MCF 10A (cell line): ENCODE data around the gene CA10. TPM values are rescaled to one million over a fixed set of nuclear protein-coding genes. Genes with fewer than 3 reads are reported as not detected.
A peak's percentile ranks its signal among the peaks of the same experiment; 100 is the strongest.

ENCODE experiments used
- BruUV-seq: library from RNA; stranded (reverse); fragments of 400-500 nt; replicated peaks from 2 replicates; lab custom pipeline; 2021; lab: Mats Ljungman, UMichigan
- CTCF ChIA-PET: fragments of 300-600 bp; sonication (Branson Sonifier 250); formaldehyde crosslinking; extraction: SDS; loops from one replicate; lab custom pipeline; 2021; ENCODE audit warnings: antibody characterized with exemption, inconsistent platforms; lab: Yijun Ruan, JAX
- POLR2A ChIA-PET: fragments of 300-600, 350-650 bp; sonication (Branson Sonifier 250); formaldehyde crosslinking; extraction: SDS; loops from one replicate; lab custom pipeline; 2020; ENCODE audit warnings: antibody characterized with exemption, inconsistent platforms; lab: Yijun Ruan, JAX
- DNase-seq: peaks from one replicate; pipeline ENCODE4 v3.0.0-alpha.2; 2018; ENCODE audit not compliant: unreplicated experiment
- H3K27ac Mint-ChIP-seq: one replicate; pipeline ENCODE4 v1.8.0; 2022; ENCODE audit warnings: mild to moderate bottlenecking, low read depth, mixed read lengths; ENCODE audit not compliant: unreplicated experiment
- H3K27me3 Mint-ChIP-seq: one replicate; pipeline ENCODE4 v1.8.0; 2022; ENCODE audit warnings: mixed read lengths; ENCODE audit not compliant: insufficient read depth, unreplicated experiment
- H3K36me3 Mint-ChIP-seq: one replicate; pipeline ENCODE4 v1.8.0; 2022; ENCODE audit warnings: mild to moderate bottlenecking, moderate library complexity, mixed read lengths; ENCODE audit not compliant: insufficient read depth, unreplicated experiment
- H3K4me1 Mint-ChIP-seq: one replicate; pipeline ENCODE4 v1.8.0; 2022; ENCODE audit warnings: mixed read lengths; ENCODE audit not compliant: insufficient read depth, unreplicated experiment
- H3K4me3 Mint-ChIP-seq: one replicate; pipeline ENCODE4 v1.8.0; 2022; ENCODE audit warnings: mild to moderate bottlenecking, moderate library complexity, mixed read lengths; ENCODE audit not compliant: unreplicated experiment
- H3K9me3 Mint-ChIP-seq: one replicate; pipeline ENCODE4 v1.8.0; 2022; ENCODE audit warnings: mixed read lengths; ENCODE audit not compliant: unreplicated experiment
- intact Hi-C: fragments of 100-400 bp; cut with micrococcal nuclease; formaldehyde crosslinking; loops from 2 replicates; pipeline ENCODE4 v1.14.1; 2022
- total RNA-seq: library from RNA; stranded (reverse); gene quantifications from 2 replicates; pipeline ENCODE4 v1.2.3, GENCODE V29; 2022
- TF ChIP-seq, protein P1 (sequence below): fragments of 200-600 bp; IDR thresholded peaks from one replicate; pipeline ENCODE4 v1.8.0; 2022; ENCODE audit warnings: antibody characterized with exemption, mild to moderate bottlenecking; ENCODE audit not compliant: unreplicated experiment

Gene CA10
- total RNA-seq, 1 experiment from 2014 or later = not detected

DNA sequence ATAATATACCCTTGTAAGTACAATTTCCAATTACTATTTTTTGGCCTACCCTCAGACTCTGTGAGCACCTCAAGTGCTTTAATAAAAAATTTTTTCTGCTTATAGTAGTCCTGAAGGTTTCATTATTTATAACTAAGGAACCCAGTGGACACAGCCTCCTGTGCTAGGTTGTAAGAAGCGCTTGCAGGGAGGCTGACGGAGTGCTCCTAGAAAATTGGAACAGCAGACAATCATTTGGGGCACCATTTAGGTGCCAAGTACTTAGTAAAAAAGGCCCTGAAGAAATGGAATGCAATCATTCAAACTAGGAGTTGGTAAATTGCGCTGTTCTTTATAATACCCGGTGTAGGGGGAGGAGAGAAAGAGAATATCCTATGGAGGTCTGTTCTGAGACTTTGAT is 19.8 kb downstream of the CA10 start:
- intact Hi-C loops = no loop called here
- Mint-ChIP-seq H3K27me3 (no peaks in the 10 kb centered on the region), H3K4me1 (no peaks in the 10 kb centered on the region), H3K27ac (no peak overlapping the region), H3K4me3 (no peak overlapping the region), H3K9me3 (no peaks in the 10 kb centered on the region), H3K36me3 (no peaks in the 10 kb centered on the region)
- POLR2A ChIA-PET = no interaction called here
- BruUV-seq = no TSS peak
- CTCF ChIA-PET = interaction anchor here (1.8 kb wide), 1 partner anchor 374 kb away, joined by 5 read pairs; no protein-coding TSS in a partner anchor
- TF ChIP-seq, protein P1, sequence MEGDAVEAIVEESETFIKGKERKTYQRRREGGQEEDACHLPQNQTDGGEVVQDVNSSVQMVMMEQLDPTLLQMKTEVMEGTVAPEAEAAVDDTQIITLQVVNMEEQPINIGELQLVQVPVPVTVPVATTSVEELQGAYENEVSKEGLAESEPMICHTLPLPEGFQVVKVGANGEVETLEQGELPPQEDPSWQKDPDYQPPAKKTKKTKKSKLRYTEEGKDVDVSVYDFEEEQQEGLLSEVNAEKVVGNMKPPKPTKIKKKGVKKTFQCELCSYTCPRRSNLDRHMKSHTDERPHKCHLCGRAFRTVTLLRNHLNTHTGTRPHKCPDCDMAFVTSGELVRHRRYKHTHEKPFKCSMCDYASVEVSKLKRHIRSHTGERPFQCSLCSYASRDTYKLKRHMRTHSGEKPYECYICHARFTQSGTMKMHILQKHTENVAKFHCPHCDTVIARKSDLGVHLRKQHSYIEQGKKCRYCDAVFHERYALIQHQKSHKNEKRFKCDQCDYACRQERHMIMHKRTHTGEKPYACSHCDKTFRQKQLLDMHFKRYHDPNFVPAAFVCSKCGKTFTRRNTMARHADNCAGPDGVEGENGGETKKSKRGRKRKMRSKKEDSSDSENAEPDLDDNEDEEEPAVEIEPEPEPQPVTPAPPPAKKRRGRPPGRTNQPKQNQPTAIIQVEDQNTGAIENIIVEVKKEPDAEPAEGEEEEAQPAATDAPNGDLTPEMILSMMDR = no peak
- no peak for DNase-seq

DNA sequence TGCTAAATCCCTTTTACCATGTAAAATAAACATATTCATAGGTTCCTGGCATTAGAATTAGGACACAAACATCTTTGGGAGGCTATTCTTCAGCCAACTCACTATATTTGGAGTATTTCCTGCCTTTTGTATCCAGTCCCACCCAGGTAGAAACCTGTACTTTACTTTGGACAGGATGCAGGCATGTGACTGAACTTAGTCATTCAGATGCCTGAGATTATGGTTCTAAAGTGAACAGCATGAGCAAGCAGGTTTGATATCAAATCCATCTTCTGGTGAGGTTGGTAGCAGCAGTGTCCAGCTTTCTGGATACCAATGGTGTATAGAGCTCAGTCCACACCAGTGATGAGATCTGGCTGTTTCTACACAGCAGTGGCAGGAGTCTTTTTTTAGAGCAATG is 20.2 kb downstream of the CA10 start:
- no TSS peak for BruUV-seq
- TF ChIP-seq, protein P1 = no peak
- Mint-ChIP-seq H3K27me3 (no peaks in the 10 kb centered on the region), H3K36me3 (no peaks in the 10 kb centered on the region), H3K27ac (no peak overlapping the region), H3K4me1 (no peaks in the 10 kb centered on the region), H3K4me3 (no peak overlapping the region), H3K9me3 (no peaks in the 10 kb centered on the region)
- no peak for DNase-seq
- ChIA-PET CTCF (interaction anchor here (1.8 to 6.6 kb wide), 2 partner anchors 32 to 374 kb away, joined by 5 to 28 read pairs; no protein-coding TSS in a partner anchor), POLR2A (interaction anchor here (1.0 kb wide), 1 partner anchor 222 kb away, joined by 3 read pairs; no protein-coding TSS in a partner anchor)
- intact Hi-C loops = no loop called here

DNA sequence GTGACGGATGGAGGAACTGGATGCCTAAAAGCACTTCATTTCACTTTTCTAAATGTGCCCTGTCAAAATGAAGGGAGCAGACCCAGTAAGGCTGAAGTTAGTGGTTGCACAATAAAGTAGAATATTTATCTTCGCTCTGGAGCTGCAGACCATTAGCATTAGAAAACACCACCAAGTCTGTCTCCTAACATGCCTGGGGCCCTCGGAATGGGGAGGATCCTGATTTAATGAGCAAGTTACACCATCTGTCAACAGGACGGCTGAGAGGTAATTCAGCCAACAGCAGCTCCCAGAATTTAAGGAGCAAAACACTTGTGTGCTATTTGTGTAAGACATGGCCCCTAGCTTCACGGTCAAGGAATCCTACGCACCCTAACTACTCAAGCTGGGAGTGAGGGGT is 22.3 kb downstream of the CA10 start:
- TF ChIP-seq, protein P1 = no peak
- H3K4me1 Mint-ChIP-seq = no peaks in the 10 kb centered on the region
- H3K4me3 Mint-ChIP-seq = no peak overlapping the region
- POLR2A ChIA-PET = interaction anchor here (1.3 kb wide), 1 partner anchor 14 kb away, joined by 3 read pairs; no protein-coding TSS in a partner anchor
- CTCF ChIA-PET = interaction anchor here (0.9 to 6.6 kb wide), 2 partner anchors 30 to 371 kb away, joined by 3 to 28 read pairs; no protein-coding TSS in a partner anchor
- H3K27me3 Mint-ChIP-seq = no peaks in the 10 kb centered on the region
- no peak for DNase-seq
- no peak overlapping the region for H3K27ac Mint-ChIP-seq
- no peaks in the 10 kb centered on the region for H3K9me3 Mint-ChIP-seq
- no peaks in the 10 kb centered on the region for H3K36me3 Mint-ChIP-seq
- no TSS peak for BruUV-seq
- intact Hi-C loops = no loop called here

DNA sequence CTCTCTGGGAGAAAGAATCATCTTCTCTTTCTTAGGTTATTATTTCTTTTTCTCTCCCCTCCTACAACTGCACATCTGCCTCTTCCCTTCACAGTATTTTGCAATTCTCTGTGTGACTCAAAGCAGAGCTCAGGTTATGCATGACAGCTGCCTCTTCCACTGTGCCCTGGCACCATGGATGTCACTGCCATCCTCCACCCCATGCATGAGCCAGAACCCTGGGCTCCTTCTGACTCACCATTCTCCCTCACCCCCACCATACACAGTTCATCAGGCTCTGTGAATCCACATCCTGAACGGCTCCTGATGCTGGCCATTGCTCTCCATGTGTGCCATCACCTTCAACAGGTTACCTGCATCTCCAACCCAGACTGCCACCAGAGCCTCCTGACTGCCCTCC is 23.9 kb downstream of the CA10 start:
- Mint-ChIP-seq H3K4me1 (no peaks in the 10 kb centered on the region), H3K27me3 (no peaks in the 10 kb centered on the region), H3K36me3 (no peaks in the 10 kb centered on the region), H3K9me3 (no peaks in the 10 kb centered on the region), H3K4me3 (no peak overlapping the region), H3K27ac (no peak overlapping the region)
- BruUV-seq = no TSS peak
- POLR2A ChIA-PET = interaction anchor here (0.6 kb wide), 1 partner anchor 1737 kb away, joined by 3 read pairs; no protein-coding TSS in a partner anchor
- DNase-seq = peak; percentile 20
- TF ChIP-seq, protein P1 = no peak
- intact Hi-C loops = no loop called here
- CTCF ChIA-PET = interaction anchor here (0.6 to 6.6 kb wide), 4 partner anchors 29 to 988 kb away, joined by 3 to 28 read pairs (median 3); no protein-coding TSS in a partner anchor
